AG10803 (cell line): ENCODE data around the gene KIAA1549.

ENCODE experiments used
- DNase-seq: peaks from one replicate; pipeline ENCODE4 v3.0.0; 2010; ENCODE audit warnings: low read depth
- H3K4me3 ChIP-seq: 2 replicates; pipeline ENCODE4 v1.5.1; 2011; ENCODE audit warnings: mild to moderate bottlenecking, low read length, control low read depth
- TF ChIP-seq, protein P1 (sequence below): conservative IDR thresholded peaks from 2 replicates; pipeline ENCODE4 v1.5.1; 2011; ENCODE audit warnings: mild to moderate bottlenecking, low read length, control low read depth, inconsistent platforms

KIAA1549 gene

DNA sequence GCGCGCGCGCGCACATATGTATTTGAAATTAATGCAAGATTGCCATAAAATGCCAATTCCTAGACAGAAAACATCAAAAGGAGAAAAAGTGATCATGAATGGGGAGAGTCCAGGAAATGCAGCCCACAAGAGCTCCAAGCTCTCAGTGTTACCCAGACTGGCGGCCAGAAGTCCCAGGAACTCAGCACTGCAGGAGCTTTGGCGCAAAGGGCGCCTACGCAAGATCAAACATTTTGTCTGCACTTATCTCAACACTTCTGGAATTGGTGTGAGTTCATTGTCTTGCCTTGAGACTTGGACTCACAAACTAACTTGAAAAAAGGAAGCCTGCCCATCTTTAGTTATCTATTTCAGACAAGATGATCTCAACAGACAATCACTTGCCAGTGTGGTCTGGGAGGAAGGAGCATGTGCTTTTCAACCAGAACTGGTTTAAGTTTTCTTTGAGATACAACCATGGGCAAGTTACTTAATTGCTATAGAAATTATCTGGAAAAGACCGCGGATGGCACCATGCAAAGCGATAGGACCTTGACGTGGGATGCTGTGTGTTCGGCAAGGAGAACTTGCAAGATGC lies 77.2 kb downstream of the KIAA1549 start:
- TF ChIP-seq, protein P1, sequence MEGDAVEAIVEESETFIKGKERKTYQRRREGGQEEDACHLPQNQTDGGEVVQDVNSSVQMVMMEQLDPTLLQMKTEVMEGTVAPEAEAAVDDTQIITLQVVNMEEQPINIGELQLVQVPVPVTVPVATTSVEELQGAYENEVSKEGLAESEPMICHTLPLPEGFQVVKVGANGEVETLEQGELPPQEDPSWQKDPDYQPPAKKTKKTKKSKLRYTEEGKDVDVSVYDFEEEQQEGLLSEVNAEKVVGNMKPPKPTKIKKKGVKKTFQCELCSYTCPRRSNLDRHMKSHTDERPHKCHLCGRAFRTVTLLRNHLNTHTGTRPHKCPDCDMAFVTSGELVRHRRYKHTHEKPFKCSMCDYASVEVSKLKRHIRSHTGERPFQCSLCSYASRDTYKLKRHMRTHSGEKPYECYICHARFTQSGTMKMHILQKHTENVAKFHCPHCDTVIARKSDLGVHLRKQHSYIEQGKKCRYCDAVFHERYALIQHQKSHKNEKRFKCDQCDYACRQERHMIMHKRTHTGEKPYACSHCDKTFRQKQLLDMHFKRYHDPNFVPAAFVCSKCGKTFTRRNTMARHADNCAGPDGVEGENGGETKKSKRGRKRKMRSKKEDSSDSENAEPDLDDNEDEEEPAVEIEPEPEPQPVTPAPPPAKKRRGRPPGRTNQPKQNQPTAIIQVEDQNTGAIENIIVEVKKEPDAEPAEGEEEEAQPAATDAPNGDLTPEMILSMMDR: no peak
- H3K4me3 ChIP-seq: no peak overlapping the region
- no peak for DNase-seq

DNA sequence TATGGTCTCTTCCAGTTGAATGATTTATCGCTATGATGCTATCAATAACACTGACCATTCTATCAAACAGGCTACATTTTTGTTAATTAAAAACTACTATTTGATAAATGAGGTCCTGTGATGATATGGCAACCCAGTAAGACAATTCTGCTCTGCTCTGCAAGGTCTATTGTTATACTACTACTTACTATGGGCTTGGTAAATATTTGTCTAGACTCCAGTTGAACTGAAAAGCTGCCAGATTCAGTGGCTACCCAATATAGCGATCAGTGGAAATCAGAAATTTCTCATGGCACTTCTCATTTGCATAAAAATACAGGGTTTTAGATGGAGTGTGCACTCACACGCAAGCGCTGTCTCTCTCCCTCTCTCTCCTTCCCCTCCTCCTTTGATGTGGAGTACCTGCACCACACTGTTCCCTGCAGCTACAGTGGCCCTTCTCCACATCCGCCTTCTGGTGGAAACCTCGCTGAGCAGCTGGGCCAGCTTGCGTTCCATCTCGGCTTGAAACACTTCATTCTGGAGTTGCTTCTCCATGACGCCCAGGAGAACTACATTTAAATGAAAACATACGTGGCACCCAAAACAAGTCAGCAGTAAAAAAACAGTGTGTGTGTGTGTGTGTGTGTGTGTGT lies 77.9 kb downstream of the KIAA1549 start:
- H3K4me3 ChIP-seq: no peak overlapping the region
- TF ChIP-seq, protein P1: no peak
- DNase-seq: no peak

DNA sequence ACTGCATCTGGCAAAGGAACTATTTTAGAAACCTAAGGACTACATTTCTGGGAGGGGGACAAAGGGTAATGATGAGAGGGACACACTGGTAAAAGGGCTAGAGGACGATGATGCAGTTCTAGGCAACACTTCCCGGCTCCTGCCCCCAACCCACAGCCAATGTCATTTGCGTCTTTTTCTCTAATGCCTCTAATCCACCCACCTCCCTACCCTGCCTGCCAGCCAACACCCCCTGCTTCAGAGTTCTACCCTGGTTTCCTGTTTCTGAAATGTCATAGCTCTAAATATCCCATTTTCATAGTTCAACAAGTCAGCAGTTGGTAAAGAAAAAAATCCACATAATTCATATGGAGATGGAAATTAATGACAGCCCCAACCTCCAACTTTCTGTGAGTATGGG lies 79.0 kb downstream of the KIAA1549 start:
- H3K4me3 ChIP-seq: no peak overlapping the region
- no peak for DNase-seq
- TF ChIP-seq, protein P1: no peak

DNA sequence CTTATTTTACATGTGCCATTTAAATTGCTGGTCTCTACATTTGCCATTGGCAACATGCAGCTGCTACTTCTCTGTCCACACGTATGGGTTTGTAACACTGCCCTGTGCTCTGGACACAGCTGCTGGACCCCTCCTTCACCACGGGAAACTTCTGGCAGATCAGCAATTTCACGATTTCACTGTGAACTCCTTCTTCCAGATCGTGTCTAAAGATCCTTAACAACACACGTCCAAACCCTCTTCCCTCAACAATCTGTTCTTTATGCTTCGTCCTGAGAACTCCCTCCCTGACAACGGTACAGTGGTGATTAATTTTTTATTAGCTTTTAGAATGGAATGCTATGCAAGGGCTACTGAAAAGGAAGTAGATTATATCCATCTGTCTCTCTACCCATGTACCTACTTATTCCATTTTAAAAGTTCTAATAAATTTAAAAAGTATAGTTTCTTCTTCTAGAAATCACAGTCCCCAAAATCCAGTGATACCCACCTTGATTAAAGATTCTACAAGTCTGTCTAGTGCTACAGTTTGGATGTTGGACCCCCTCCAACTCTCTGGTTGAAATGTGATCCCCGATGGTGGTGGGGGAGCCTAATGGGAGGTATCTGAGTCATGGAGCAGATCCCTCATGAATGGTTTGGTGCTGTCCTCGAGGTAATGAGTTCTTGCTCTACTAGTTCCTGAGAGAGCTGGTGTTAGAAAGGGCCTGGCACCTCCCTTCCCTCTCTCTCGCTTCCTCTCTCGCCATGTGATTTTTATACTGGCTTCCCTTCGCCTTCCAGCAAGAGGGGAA lies 81.0 kb downstream of the KIAA1549 start:
- H3K4me3 ChIP-seq: no peak overlapping the region
- TF ChIP-seq, protein P1: no peak
- no peak for DNase-seq

DNA sequence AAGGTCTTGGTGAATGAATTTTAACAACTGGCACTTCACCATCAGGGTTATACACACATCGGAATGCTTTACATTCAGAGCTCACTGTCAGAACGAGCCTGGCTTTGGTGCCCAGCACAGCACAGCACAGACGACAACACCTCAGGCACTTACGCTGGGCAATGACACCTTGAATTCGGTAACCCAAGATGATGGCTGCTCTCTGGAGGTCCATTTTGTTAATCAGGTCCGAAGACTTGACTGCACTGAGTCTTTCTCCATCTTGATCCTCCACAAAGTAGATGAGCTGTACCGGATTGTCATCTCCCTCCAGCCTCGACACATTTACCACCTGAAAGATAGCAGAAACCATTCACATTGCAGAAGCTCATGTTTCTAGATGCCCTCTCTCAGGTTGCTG lies 82.4 kb downstream of the KIAA1549 start:
- DNase-seq: no peak
- TF ChIP-seq, protein P1: no peak

DNA sequence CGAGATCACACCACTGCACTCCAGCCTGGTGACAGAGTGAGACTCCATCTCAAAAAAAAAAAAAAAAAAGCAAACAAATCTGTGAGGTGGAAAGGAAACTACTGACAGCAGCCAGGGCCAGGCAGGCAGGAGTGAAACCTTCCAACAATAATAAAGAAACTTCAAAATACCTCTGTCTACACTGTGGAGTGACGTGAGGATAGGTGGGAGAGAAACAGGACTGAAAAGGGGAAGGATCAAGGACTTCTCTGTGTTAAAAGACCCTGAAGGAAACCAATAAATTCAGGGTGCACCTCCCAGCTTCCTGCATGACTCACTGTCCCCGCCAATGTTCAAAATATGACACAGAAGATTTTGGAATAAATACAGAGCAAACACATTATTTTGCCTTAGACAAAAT lies 82.9 kb downstream of the KIAA1549 start:
- no peak overlapping the region for H3K4me3 ChIP-seq
- TF ChIP-seq, protein P1: no peak
- no peak for DNase-seq

More for the DNA sequence above, 82.4 kb downstream of the KIAA1549 start:
- H3K4me3 ChIP-seq: no peak overlapping the region
